HepG2 (cell line): ENCODE data around the gene RAD21L1. TPM values are rescaled to one million over a fixed set of nuclear protein-coding genes. Genes with fewer than 3 reads are reported as not detected.

ENCODE experiments used
- FOXA3 ChIP-seq: IDR thresholded peaks from 2 replicates; pipeline ENCODE4 v1.6.1; 2016; ENCODE audit warnings: missing genetic modification reagents, missing compliant biosample characterization
- GABPA ChIP-seq, 2 experiments: IDR thresholded peaks; 2 replicates each; pipeline ENCODE4 v1.6.1; 2011 to 2016; ENCODE audit warnings: low read depth in 2 of 2, low read length in 1 of 2, missing biosample characterization in 1 of 2, missing genetic modification characterization in 1 of 2
- IRF1 ChIP-seq: sonication (generic); formaldehyde crosslinking; IDR thresholded peaks from 2 replicates; pipeline ENCODE4 v1.4.0; 2020; ENCODE audit warnings: low read depth, mild to moderate bottlenecking, missing genetic modification reagents
- KDM1A ChIP-seq: IDR thresholded peaks from 2 replicates; pipeline ENCODE4 v1.6.1; 2016; ENCODE audit warnings: missing compliant biosample characterization
- KDM3A ChIP-seq: IDR thresholded peaks from 2 replicates; pipeline ENCODE4 v1.6.1; 2018; ENCODE audit warnings: low read depth, missing compliant biosample characterization
- MAX ChIP-seq: IDR thresholded peaks from 2 replicates; pipeline ENCODE4 v1.6.1; 2012; ENCODE audit warnings: inconsistent platforms
- MXD1 ChIP-seq: sonication (generic); formaldehyde crosslinking; IDR thresholded peaks from 2 replicates; pipeline ENCODE4 v1.4.0; 2020; ENCODE audit warnings: mild to moderate bottlenecking, missing genetic modification reagents
- MXD4 ChIP-seq: IDR thresholded peaks from 2 replicates; pipeline ENCODE4 v1.6.1; 2016; ENCODE audit warnings: mild to moderate bottlenecking, missing biosample characterization, missing genetic modification reagents
- NAIF1 ChIP-seq: sonication (generic); formaldehyde crosslinking; IDR thresholded peaks from 2 replicates; pipeline ENCODE4 v1.5.0; 2020; ENCODE audit warnings: mild to moderate bottlenecking, missing genetic modification reagents, borderline replicate concordance
- NCOA1 ChIP-seq: sonication (generic); formaldehyde crosslinking; IDR thresholded peaks from 2 replicates; pipeline ENCODE4 v1.9.0; 2021; ENCODE audit warnings: missing genetic modification reagents
- NR0B2 ChIP-seq: sonication (generic); formaldehyde crosslinking; IDR thresholded peaks from 2 replicates; pipeline ENCODE4 v1.4.0; 2020; ENCODE audit warnings: mild to moderate bottlenecking, missing genetic modification reagents
- PAWR ChIP-seq: sonication (generic); formaldehyde crosslinking; IDR thresholded peaks from 2 replicates; pipeline ENCODE4 v1.4.0; 2020; ENCODE audit warnings: missing genetic modification reagents, mild to moderate bottlenecking, borderline replicate concordance
- POGK ChIP-seq: sonication (generic); formaldehyde crosslinking; conservative IDR thresholded peaks from 2 replicates; pipeline ENCODE4 v1.8.0; 2022; ENCODE audit warnings: mild to moderate bottlenecking, moderate library complexity, missing genetic modification reagents
- RBFOX2 ChIP-seq: fragments of 200-400 bp; formaldehyde crosslinking; IDR thresholded peaks from 2 replicates; pipeline ENCODE4 v1.6.1; 2017; ENCODE audit warnings: low read depth, mild to moderate bottlenecking, low read length
- SIN3B ChIP-seq: fragments of 150-350 bp; IDR thresholded peaks from 2 replicates; pipeline ENCODE4 v1.6.1; 2014; ENCODE audit warnings: low read length
- ZFP90 ChIP-seq: sonication (generic); formaldehyde crosslinking; IDR thresholded peaks from 2 replicates; pipeline ENCODE4 v1.8.0; 2022; ENCODE audit warnings: missing genetic modification reagents, mild to moderate bottlenecking, inconsistent platforms, borderline replicate concordance
- ZMYM3 ChIP-seq: sonication (generic); formaldehyde crosslinking; IDR thresholded peaks from 2 replicates; pipeline ENCODE4 v1.5.1; 2020; ENCODE audit warnings: mild to moderate bottlenecking, missing genetic modification reagents
- ZNF225 ChIP-seq: sonication (generic); formaldehyde crosslinking; IDR thresholded peaks from 2 replicates; pipeline ENCODE4 v1.4.0; 2020; ENCODE audit warnings: mild to moderate bottlenecking, missing genetic modification reagents
- ZNF263 ChIP-seq: sonication (generic); formaldehyde crosslinking; IDR thresholded peaks from 2 replicates; pipeline ENCODE4 v1.4.0; 2020; ENCODE audit warnings: missing genetic modification reagents
- ZNF446 ChIP-seq: sonication (generic); formaldehyde crosslinking; IDR thresholded peaks from 2 replicates; pipeline ENCODE4 v1.5.0; 2020; ENCODE audit warnings: mild to moderate bottlenecking, missing genetic modification reagents
- ZNF563 ChIP-seq: sonication (generic); formaldehyde crosslinking; IDR thresholded peaks from 2 replicates; pipeline ENCODE4 v1.8.0; 2022; ENCODE audit warnings: mild to moderate bottlenecking, moderate library complexity, missing genetic modification reagents
- ZNF652 ChIP-seq: IDR thresholded peaks from 2 replicates; pipeline ENCODE4 v1.6.1; 2016; ENCODE audit warnings: low read depth, borderline replicate concordance
- ZNF720 ChIP-seq: sonication (generic); formaldehyde crosslinking; IDR thresholded peaks from 2 replicates; pipeline ENCODE4 v1.4.0; 2020; ENCODE audit warnings: missing genetic modification reagents
- ZNF749 ChIP-seq: sonication (generic); formaldehyde crosslinking; IDR thresholded peaks from 2 replicates; pipeline ENCODE4 v1.8.0; 2022; ENCODE audit warnings: mild to moderate bottlenecking, missing genetic modification reagents, moderate library complexity, borderline replicate concordance
- ZNF770 ChIP-seq: sonication (generic); formaldehyde crosslinking; IDR thresholded peaks from 2 replicates; pipeline ENCODE4 v1.5.0; 2020; ENCODE audit warnings: mild to moderate bottlenecking, missing genetic modification reagents
- ZNF775 ChIP-seq: sonication (generic); formaldehyde crosslinking; IDR thresholded peaks from 2 replicates; pipeline ENCODE4 v1.4.0; 2020; ENCODE audit warnings: missing genetic modification reagents, mild to moderate bottlenecking, moderate library complexity, borderline replicate concordance
- polyA plus RNA-seq, 8 experiments: library from polyadenylated mRNA; depleted of rRNA in 3 of 8; stranded (reverse) in 7 of 8; unstranded in 1 of 8; fragments of >200 nt; fragmentation: Illumina TruSeq in 4 of 8; extraction: Trizol in 4 of 8; gene quantifications; 2 replicates each; pipeline versions ENCODE4 v1.2.1 to v1.2.3, GENCODE V29; 2011 to 2016; ENCODE audit warnings: low read depth in 4 of 8, missing spikeins in 1 of 8, mixed read lengths in 1 of 8; ENCODE audit not compliant: insufficient read depth in 1 of 8
- total RNA-seq, 5 experiments: library from RNA; depleted of rRNA; stranded (reverse); fragments of >200 nt; fragmentation: Illumina TruSeq; extraction: Trizol; gene quantifications; 2 replicates each; pipeline ENCODE4 v1.2.3, GENCODE V29; 2016; ENCODE audit warnings: low read depth in 1 of 5

Gene RAD21L1
- total and polyA plus RNA-seq, 2 of the 13 experiments (the other 11 are each of a cell fraction or from before 2014, with no cell fraction given) = not detected

- TF ChIP-seq IRF1 (CRISPR knock-in tag) (no peak), ZNF720 (0 out of 2 replicates have a peak, but pooled peaks have one; percentile 35), POGK (CRISPR knock-in tag) (no peak), NAIF1 (CRISPR knock-in tag) (no peak), FOXA3 (0 out of 2 replicates have a peak, but pooled peaks have one; percentile 11), MXD1 (CRISPR knock-in tag) (no peak; the same call in 1 of the 2 replicates), RBFOX2 (no peak), MAX (peak; percentile 6; the same call in 1 of the 2 replicates), KDM1A (CRISPR knock-in tag) (no peak), ZFP90 (no peak), NCOA1 (CRISPR knock-in tag) (no peak), GABPA (IDR thresholded peaks at IDR 0.05; ENCODE audit: low read depth, low read length) (no peak), GABPA (CRISPR knock-in tag; IDR thresholded peaks at IDR 0.05; ENCODE audit: low read depth) (0 out of 2 replicates have a peak, but pooled peaks have one; percentile 14), ZNF775 (CRISPR knock-in tag) (no peak), PAWR (CRISPR knock-in tag) (no peak), ZNF652 (CRISPR knock-in tag) (peak; percentile 75), MXD4 (CRISPR knock-in tag) (no peak), ZNF770 (CRISPR knock-in tag) (no peak), ZNF563 (CRISPR knock-in tag) (no peak), SIN3B (no peak), ZMYM3 (CRISPR knock-in tag) (peak; percentile 46), NR0B2 (CRISPR knock-in tag) (no peak), ZNF225 (CRISPR knock-in tag) (peak; percentile 86), KDM3A (CRISPR knock-in tag) (peak; percentile 78), ZNF263 (CRISPR knock-in tag) (0 out of 2 replicates have a peak, but pooled peaks have one; percentile 36), ZNF446 (CRISPR knock-in tag) (no peak), ZNF749 (no peak)
Measured at GRCh38 chr20:1185790-1186334, 40.0 kb upstream of the RAD21L1 start (continued).
